GM12872 (cell line): ENCODE measurements around the gene CBY2.

Source experiments
- CTCF ChIP-seq: IDR thresholded peaks from 3 replicates; pipeline ENCODE4 v1.5.1; 2011; ENCODE audit warnings: low read depth, mild to moderate bottlenecking, low read length, moderate library complexity; ENCODE audit not compliant: insufficient read depth

The CBY2 gene

GRCh38 chr13:45704854-45705695 is 3.0 kb downstream of the CBY2 start:
- TF ChIP-seq CTCF, result no peak

GRCh38 chr13:45705918-45706317 is 3.8 kb downstream of the CBY2 start:
- no peak for TF ChIP-seq CTCF

- TF ChIP-seq CTCF, result no peak
Measured at GRCh38 chr13:45707516-45708100, 5.5 kb downstream of the CBY2 start.

- TF ChIP-seq CTCF, result no peak
Measured at GRCh38 chr13:45711951-45712350, 9.8 kb downstream of the CBY2 start.

GRCh38 chr13:45713106-45713690 is 11.1 kb downstream of the CBY2 start:
- TF ChIP-seq CTCF, result no peak

GRCh38 chr13:45713721-45714120 is 11.6 kb downstream of the CBY2 start:
- TF ChIP-seq CTCF, result no peak

GRCh38 chr13:45714170-45714569 is 12.1 kb downstream of the CBY2 start:
- no peak for TF ChIP-seq CTCF
